Measurements from ENCODE around the gene STEAP1. TPM values are rescaled to one million over a fixed set of nuclear protein-coding genes. Genes with fewer than 3 reads are reported as not detected.

The STEAP1 gene
- total and polyA plus RNA-seq, 9 of the 15 experiments (the other 6 are each of a cell fraction or from before 2014, with no cell fraction given), result 2.7 to 6.8 (median 5.1) TPM

- intact Hi-C loops (cut with micrococcal nuclease) (no loop called here), in situ Hi-C loops (cut with MboI) (no loop called here)
- Histone ChIP-seq H3K27me3 (ENCODE audit: control insufficient read depth in 2 of 2, insufficient read depth in 2 of 2, low read length in 2 of 2) (no peaks in the 10 kb centered on the region), H3K4me3 (no peak overlapping the region), H2AFZ (ENCODE audit: low read depth, low read length) (no peak overlapping the region), H3K4me2 (ENCODE audit: insufficient read depth, low read length) (no peak overlapping the region), H3K4me1 (replicated peaks in 1 of 2; ENCODE audit: control insufficient read depth in 2 of 2, insufficient read depth in 2 of 2, low read length in 2 of 2) (no peaks in the 10 kb centered on the region), H3K27ac (ENCODE audit: extremely low read depth, low read depth, low read length) (no peak overlapping the region), H3K79me2 (ENCODE audit: control insufficient read depth, insufficient read depth, low read length) (no peaks in the 10 kb centered on the region), H3K36me3 (ENCODE audit: control insufficient read depth, insufficient read depth, low read length) (no peaks in the 10 kb centered on the region), H3K9ac (ENCODE audit: insufficient read depth in 1 of 2, low read depth in 2 of 2, low read length in 2 of 2) (no peak overlapping the region), H3K9me3 (replicated peaks; ENCODE audit: control insufficient read depth, insufficient read depth, low read depth, low read length) (no peaks in the 10 kb centered on the region), H3K9me1 (ENCODE audit: control insufficient read depth, insufficient read depth, low read length) (no peaks in the 10 kb centered on the region), H4K20me1 (replicated peaks; ENCODE audit: control insufficient read depth, insufficient read depth, low read length) (no peaks in the 10 kb centered on the region)
- ATAC-seq, result no peak
- TF ChIP-seq CEBPG (CRISPR knock-in tag; IDR thresholded peaks at IDR 0.05) (no peak), CEBPG (tag; conservative IDR thresholded peaks at IDR 0.05 in 1 of 2, IDR thresholded peaks at IDR 0.05 in 1 of 2) (0 out of 4 replicates have a peak, but pooled peaks of 1 of the 2 experiments have one; percentile 15), ZKSCAN3 (CRISPR knock-in tag; IDR thresholded peaks at IDR 0.05) (no peak)
- ChIA-PET CTCF (ENCODE audit: low intra/inter-chr PET ratio) (no interaction called here), POLR2A (no interaction called here)
- no peak for FAIRE-seq
- DNase-seq (ENCODE audit: extremely low read depth in 1 of 4, low spot score in 3 of 4), result no peak
- WGBS (ENCODE audit: insufficient coverage, low coverage, missing lambda C conversion rate), result 0% methylated on average over 1 of the region's 1 CpG
- no TSS peak for BruUV-seq (replicated peaks)
Measured at GRCh38 chr7:90180011-90180585, 25.8 kb downstream of the STEAP1 start.

GRCh38 chr7:90180649-90181048 is 26.4 kb downstream of the STEAP1 start:
- Histone ChIP-seq H3K4me2 (ENCODE audit: insufficient read depth, low read length) (no peak overlapping the region), H3K36me3 (ENCODE audit: control insufficient read depth, insufficient read depth, low read length) (no peaks in the 10 kb centered on the region), H3K9me1 (ENCODE audit: control insufficient read depth, insufficient read depth, low read length) (no peaks in the 10 kb centered on the region), H3K27me3 (ENCODE audit: control insufficient read depth in 2 of 2, insufficient read depth in 2 of 2, low read length in 2 of 2) (no peaks in the 10 kb centered on the region), H3K27ac (ENCODE audit: extremely low read depth, low read depth, low read length) (no peak overlapping the region), H3K4me1 (replicated peaks in 1 of 2; ENCODE audit: control insufficient read depth in 2 of 2, insufficient read depth in 2 of 2, low read length in 2 of 2) (no peaks in the 10 kb centered on the region), H3K9me3 (replicated peaks; ENCODE audit: control insufficient read depth, insufficient read depth, low read depth, low read length) (no peaks in the 10 kb centered on the region), H4K20me1 (replicated peaks; ENCODE audit: control insufficient read depth, insufficient read depth, low read length) (no peaks in the 10 kb centered on the region), H3K79me2 (ENCODE audit: control insufficient read depth, insufficient read depth, low read length) (no peaks in the 10 kb centered on the region), H3K9ac (ENCODE audit: insufficient read depth in 1 of 2, low read depth in 2 of 2, low read length in 2 of 2) (no peak overlapping the region), H3K4me3 (no peak overlapping the region), H2AFZ (ENCODE audit: low read depth, low read length) (no peak overlapping the region)
- ChIA-PET CTCF (ENCODE audit: low intra/inter-chr PET ratio) (no interaction called here), POLR2A (no interaction called here)
- no peak for FAIRE-seq
- no peak for ATAC-seq
- no TSS peak for BruUV-seq (replicated peaks)
- DNase-seq (ENCODE audit: extremely low read depth in 1 of 4, low spot score in 3 of 4), result no peak
- in situ Hi-C loops (cut with MboI) (no loop called here), intact Hi-C loops (cut with micrococcal nuclease) (no loop called here)
- TF ChIP-seq MLLT1 (IDR thresholded peaks at IDR 0.05) (no peak), ETV5 (CRISPR knock-in tag; IDR thresholded peaks at IDR 0.05; ENCODE audit: low read depth) (no peak)
